H9 (cell line): ENCODE measurements around the gene WWC1. TPM values are rescaled to one million over a fixed set of nuclear protein-coding genes. Genes with fewer than 3 reads are reported as not detected.

Experiments used
- DNase-seq: peaks from one replicate; pipeline ENCODE4 v3.0.0-alpha.2; 2017
- H2AFZ ChIP-seq: one replicate; pipeline ENCODE4 v1.6.1; 2013; ENCODE audit warnings: mild to moderate bottlenecking, low read length, control low read depth, moderate library complexity
- H2AK5ac ChIP-seq: 2 replicates; pipeline ENCODE4 v1.6.1; 2013; ENCODE audit warnings: low read length, control low read depth, mixed read lengths; ENCODE audit not compliant: insufficient read length
- H2BK120ac ChIP-seq: one replicate; pipeline ENCODE4 v1.6.1; 2013; ENCODE audit warnings: low read depth, mild to moderate bottlenecking, low read length, control low read depth, inconsistent platforms; ENCODE audit not compliant: poor library complexity, severe bottlenecking
- H2BK12ac ChIP-seq: 2 replicates; pipeline ENCODE4 v1.6.1; 2013; ENCODE audit warnings: low read length, control low read depth, mixed read lengths, low read depth; ENCODE audit not compliant: insufficient read length
- H2BK15ac ChIP-seq: 2 replicates; pipeline ENCODE4 v1.6.1; 2013; ENCODE audit warnings: low read depth, low read length, control low read depth
- H2BK20ac ChIP-seq: one replicate; pipeline ENCODE4 v1.6.1; 2013; ENCODE audit warnings: low read depth, mild to moderate bottlenecking, low read length, control low read depth, inconsistent platforms; ENCODE audit not compliant: poor library complexity, severe bottlenecking
- H2BK5ac ChIP-seq: 2 replicates; pipeline ENCODE4 v1.6.1; 2013; ENCODE audit warnings: low read length, control low read depth, mixed read lengths; ENCODE audit not compliant: insufficient read length
- H3K14ac ChIP-seq: 2 replicates; pipeline ENCODE4 v1.6.1; 2013; ENCODE audit warnings: low read length, control low read depth; ENCODE audit not compliant: insufficient read depth
- H3K18ac ChIP-seq: 2 replicates; pipeline ENCODE4 v1.6.1; 2013; ENCODE audit warnings: low read depth, mild to moderate bottlenecking, mixed read lengths, low read length, control low read depth; ENCODE audit not compliant: insufficient read length
- H3K23ac ChIP-seq: 2 replicates; pipeline ENCODE4 v1.6.1; 2013; ENCODE audit warnings: low read length, control low read depth, mixed read lengths, low read depth; ENCODE audit not compliant: insufficient read length
- H3K23me2 ChIP-seq: 2 replicates; pipeline ENCODE4 v1.6.1; 2013; ENCODE audit warnings: low read depth, mild to moderate bottlenecking, mixed read lengths, low read length, control low read depth; ENCODE audit not compliant: insufficient read length, poor library complexity, severe bottlenecking
- H3K27ac ChIP-seq: 2 replicates; pipeline ENCODE4 v1.5.1; 2013; ENCODE audit warnings: low read length, control low read depth, mixed read lengths, low read depth; ENCODE audit not compliant: insufficient read length
- H3K27me3 ChIP-seq: 2 replicates; pipeline ENCODE4 v1.6.1; 2013; ENCODE audit warnings: low read length, control low read depth, inconsistent platforms; ENCODE audit not compliant: insufficient read depth
- H3K4ac ChIP-seq: 2 replicates; pipeline ENCODE4 v1.6.1; 2013; ENCODE audit warnings: low read depth, mild to moderate bottlenecking, control low read depth, inconsistent platforms, low read length, moderate library complexity
- H3K4me1 ChIP-seq: 2 replicates; pipeline ENCODE4 v1.6.1; 2013; ENCODE audit warnings: low read length, control low read depth, inconsistent platforms; ENCODE audit not compliant: insufficient read depth
- H3K4me2 ChIP-seq: 2 replicates; pipeline ENCODE4 v1.6.1; 2013; ENCODE audit warnings: low read length, control low read depth, mixed read lengths; ENCODE audit not compliant: insufficient read length, insufficient read depth
- H3K56ac ChIP-seq: 2 replicates; pipeline ENCODE4 v1.6.1; 2013; ENCODE audit warnings: low read depth, mild to moderate bottlenecking, mixed read lengths, low read length, control low read depth; ENCODE audit not compliant: insufficient read length
- H3K79me1 ChIP-seq: 2 replicates; pipeline ENCODE4 v1.6.1; 2013; ENCODE audit warnings: low read depth, mild to moderate bottlenecking, moderate library complexity, low read length, control low read depth, inconsistent platforms; ENCODE audit not compliant: insufficient read depth, poor library complexity, severe bottlenecking
- H3K79me2 ChIP-seq: 2 replicates; pipeline ENCODE4 v1.6.1; 2013; ENCODE audit warnings: low read length, control low read depth, inconsistent platforms; ENCODE audit not compliant: insufficient read depth
- H3K9ac ChIP-seq: 2 replicates; pipeline ENCODE4 v1.6.1; 2013; ENCODE audit warnings: low read length, control low read depth, mixed read lengths; ENCODE audit not compliant: insufficient read length; ENCODE audit errors: extremely low read depth
- H3K9me3 ChIP-seq: one replicate; pipeline ENCODE4 v1.6.1; 2013; ENCODE audit warnings: low read depth, low read length, inconsistent platforms; ENCODE audit not compliant: control insufficient read depth
- H3T11ph ChIP-seq: one replicate; pipeline ENCODE4 v1.6.1; 2013; ENCODE audit warnings: mild to moderate bottlenecking, low read length, control low read depth, inconsistent platforms
- H4K20me1 ChIP-seq: one replicate; pipeline ENCODE4 v1.6.1; 2013; ENCODE audit not compliant: control insufficient read depth, insufficient read length, insufficient read depth
- H4K5ac ChIP-seq: 2 replicates; pipeline ENCODE4 v1.6.1; 2013; ENCODE audit warnings: low read depth, mild to moderate bottlenecking, mixed read lengths, low read length, control low read depth; ENCODE audit not compliant: insufficient read length
- H4K8ac ChIP-seq: replicated peaks from 2 replicates; pipeline ENCODE4 v1.6.1; 2013; ENCODE audit warnings: low read length, control low read depth, mixed read lengths, low read depth; ENCODE audit not compliant: insufficient read length
- H4K91ac ChIP-seq: 2 replicates; pipeline ENCODE4 v1.6.1; 2013; ENCODE audit warnings: low read depth, mild to moderate bottlenecking, moderate library complexity, mixed read lengths, low read length, control low read depth; ENCODE audit not compliant: insufficient read length
- H3K27ac Mint-ChIP-seq, 3 experiments: 2 replicates in 2 of 3; 3 replicates in 1 of 3; pipeline ENCODE4 v1.8.0; 2020 to 2021; ENCODE audit warnings: mixed read lengths in 3 of 3, mild to moderate bottlenecking in 1 of 3, moderate library complexity in 1 of 3
- H3K27me3 Mint-ChIP-seq: 2 replicates; pipeline ENCODE4 v1.8.0; 2021; ENCODE audit warnings: low read depth, mild to moderate bottlenecking, moderate library complexity, mixed read lengths
- H3K36me3 Mint-ChIP-seq, 3 experiments: 2 replicates in 2 of 3; 3 replicates in 1 of 3; pipeline ENCODE4 v1.8.0; 2020 to 2021; ENCODE audit warnings: low read depth in 3 of 3, mixed read lengths in 3 of 3; ENCODE audit not compliant: insufficient read depth in 1 of 3
- H3K4me1 Mint-ChIP-seq, 2 experiments: 2 replicates each; pipeline ENCODE4 v1.8.0; 2020; ENCODE audit warnings: mixed read lengths in 2 of 2
- H3K4me3 Mint-ChIP-seq, 2 experiments: 2 replicates in 1 of 2; 3 replicates in 1 of 2; pipeline ENCODE4 v1.8.0; 2020 to 2021; ENCODE audit warnings: mild to moderate bottlenecking in 2 of 2, mixed read lengths in 2 of 2, moderate library complexity in 1 of 2
- H3K9me3 Mint-ChIP-seq, 2 experiments: 2 replicates in 1 of 2; 3 replicates in 1 of 2; pipeline ENCODE4 v1.8.0; 2020; ENCODE audit warnings: mild to moderate bottlenecking in 2 of 2, mixed read lengths in 2 of 2, moderate library complexity in 1 of 2
- CTCF ChIP-seq: fragments of 200-600 bp; sonication (generic); conservative IDR thresholded peaks from 3 replicates; pipeline ENCODE4 v1.8.0; 2021; ENCODE audit warnings: antibody characterized with exemption, mild to moderate bottlenecking
- whole genome bisulfite sequencing: extraction: QIAGEN DNeasy Blood & Tissue Kit; methylation state at CpG from one replicate; pipeline ENCODE4 v1.1.7; 2013; ENCODE audit warnings: missing lambda C conversion rate, low lambda C conversion rate, mixed read lengths; ENCODE audit not compliant: insufficient read length; ENCODE audit errors: extremely low coverage; 5-methylcytosine and 5-hydroxymethylcytosine counted together
- total RNA-seq: library from RNA; stranded (reverse); gene quantifications from 2 replicates; pipeline ENCODE4 v1.2.1, GENCODE V29; 2021

WWC1 gene
- total RNA-seq, 1 experiment from 2014 or later = 28.2 TPM

GRCh38 chr5:168378741-168379140, 87.3 kb downstream of the WWC1 start:
- Histone ChIP-seq H2AFZ (no peak overlapping the region), H3K4me1 (no peaks in the 10 kb centered on the region), H3K27me3 (no peaks in the 10 kb centered on the region), H3K18ac (no peak overlapping the region), H3K9ac (no peak overlapping the region), H3K79me2 (no peaks in the 10 kb centered on the region), H3K27ac (no peak overlapping the region), H2BK15ac (no peak overlapping the region), H3K14ac (no peak overlapping the region), H3K23ac (no peak overlapping the region), H4K20me1 (no peaks in the 10 kb centered on the region), H4K8ac (no peak overlapping the region), H2BK120ac (no peak overlapping the region), H2AK5ac (no peak overlapping the region), H4K91ac (no peak overlapping the region), H2BK5ac (no peak overlapping the region), H3K23me2 (no peaks in the 10 kb centered on the region), H4K5ac (no peak overlapping the region), H2BK12ac (no peak overlapping the region), H3T11ph (no peak overlapping the region), H2BK20ac (no peak overlapping the region), H3K4ac (no peak overlapping the region), H3K4me2 (no peak overlapping the region), H3K9me3 (no peaks in the 10 kb centered on the region), H3K79me1 (no peaks in the 10 kb centered on the region), H3K56ac (no peak overlapping the region)
- Mint-ChIP-seq H3K27me3 (no peaks in the 10 kb centered on the region), H3K27ac (no peak overlapping the region), H3K36me3 (no peaks in the 10 kb centered on the region), H3K4me1 (no peaks in the 10 kb centered on the region), H3K9me3 (no peaks in the 10 kb centered on the region), H3K4me3 (no peak overlapping the region)
- TF ChIP-seq CTCF = no peak
- DNase-seq = no peak
- no CpG with 5 or more reads among the region's 4 CpGs for WGBS
